DMS 273 treated with DMSO at 0.1 percent for 48 hours (cell line): ENCODE measurements around the gene ZNF143.
"Not testable (repeated sequence)": the region's sequence is repeated elsewhere in the genome, so short reads cannot be mapped to it uniquely, and the experiment has no call there.

Source experiments
- DNase-seq: peaks from one replicate; lab custom pipeline; 2025; lab: John Stamatoyannopoulos, UW

The ZNF143 gene

DNA sequence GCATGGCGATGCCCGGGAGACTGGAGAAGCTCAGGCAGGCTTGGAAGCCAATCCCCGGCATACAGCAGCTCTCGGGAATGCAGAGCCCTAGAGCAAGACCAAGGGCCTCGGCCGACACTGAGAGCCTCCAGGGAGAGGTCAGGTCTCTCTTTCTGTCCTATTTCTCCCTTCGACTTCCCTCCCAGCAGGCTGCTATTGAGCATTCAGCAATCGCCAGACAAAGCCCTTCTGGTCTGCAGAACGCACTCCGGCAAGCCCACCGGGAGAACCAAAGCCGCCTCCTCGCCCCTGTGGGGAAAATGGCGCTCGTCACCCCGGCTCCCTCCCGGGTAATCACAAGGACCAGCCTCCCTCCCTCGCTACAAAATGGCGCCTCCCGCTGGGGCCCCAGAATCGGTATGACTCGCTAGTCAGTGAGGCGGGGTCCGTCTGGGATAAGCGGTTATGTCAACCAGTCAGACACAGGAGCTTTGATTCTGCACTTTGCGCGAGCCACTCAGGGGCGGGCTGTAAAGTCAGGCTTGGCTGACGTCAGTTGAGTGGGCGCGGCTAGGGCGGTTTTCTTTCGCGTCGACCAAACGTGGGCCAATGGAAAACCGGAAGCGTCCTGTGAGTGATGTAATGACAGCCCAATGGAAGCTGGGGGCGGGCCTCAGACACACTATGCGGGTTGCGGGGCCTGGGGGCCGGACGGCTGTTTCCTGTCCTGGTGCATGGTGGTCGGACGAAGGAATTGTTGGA, at the start of gene ZNF143:
Gene ZNF143 (plus strand): TSS at position 691 of the 741 bp plus-strand sequence. CDS start 10,297 bp downstream, outside the sequence.
- peak; percentile 99 for DNase-seq

DNA sequence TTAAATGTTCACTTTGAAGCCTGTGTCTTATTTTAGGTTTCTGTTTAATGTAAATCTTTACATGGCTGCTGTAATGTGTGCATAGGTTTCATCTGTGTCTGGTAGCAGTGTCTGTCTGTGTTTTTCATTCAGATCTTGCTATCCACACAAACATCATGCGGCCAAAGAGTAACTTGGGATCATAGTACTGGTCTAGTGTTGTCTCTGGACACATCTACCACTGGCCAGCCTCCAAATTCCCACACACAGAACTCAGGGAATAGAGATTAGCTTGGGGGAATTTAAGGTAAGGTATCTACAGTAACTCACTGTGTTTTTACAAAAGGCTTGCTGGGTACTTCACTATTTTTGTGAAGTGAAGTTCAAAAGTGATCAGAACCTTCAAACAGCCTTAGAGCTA, 32.1 kb upstream of the ZNF143 start:
- no peak for DNase-seq

DNA sequence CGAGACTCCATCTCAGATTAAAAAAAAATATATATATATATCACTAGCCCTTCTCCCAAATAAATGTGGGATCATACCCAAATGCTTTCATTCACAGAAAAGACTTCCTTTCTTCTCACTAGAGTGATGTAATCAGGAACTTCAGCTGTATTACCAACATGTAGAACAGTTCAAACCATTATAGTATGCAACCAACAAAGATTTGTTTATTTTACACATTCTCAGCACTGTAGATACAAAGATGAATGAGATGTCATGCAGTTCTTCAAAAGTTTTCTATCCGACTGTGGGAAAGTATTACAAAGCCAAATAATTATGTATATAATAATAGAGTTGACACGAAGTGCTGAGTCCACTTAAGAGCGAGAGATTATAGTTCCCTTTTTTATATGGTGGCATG, 22.2 kb upstream of the ZNF143 start:
- DNase-seq: no peak

DNA sequence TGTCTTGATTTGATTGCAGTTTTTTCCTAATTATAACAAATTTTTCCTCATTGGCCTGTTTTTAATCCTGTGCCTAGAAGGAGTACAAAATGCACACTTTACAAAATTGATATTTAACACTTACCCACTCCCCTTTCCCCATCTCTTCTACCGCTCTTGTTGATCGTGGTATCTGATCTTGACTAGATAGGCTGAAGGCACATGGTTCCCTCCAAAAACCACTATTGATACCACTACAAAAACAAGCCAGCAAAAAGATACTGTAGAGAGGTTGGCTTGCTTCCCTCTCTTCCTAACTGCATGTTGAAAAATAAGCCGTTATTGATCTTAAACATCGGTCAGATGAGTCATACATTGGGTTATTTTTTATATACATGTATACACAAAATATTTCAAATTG, 14.6 kb upstream of the ZNF143 start:
- no peak for DNase-seq

DNA sequence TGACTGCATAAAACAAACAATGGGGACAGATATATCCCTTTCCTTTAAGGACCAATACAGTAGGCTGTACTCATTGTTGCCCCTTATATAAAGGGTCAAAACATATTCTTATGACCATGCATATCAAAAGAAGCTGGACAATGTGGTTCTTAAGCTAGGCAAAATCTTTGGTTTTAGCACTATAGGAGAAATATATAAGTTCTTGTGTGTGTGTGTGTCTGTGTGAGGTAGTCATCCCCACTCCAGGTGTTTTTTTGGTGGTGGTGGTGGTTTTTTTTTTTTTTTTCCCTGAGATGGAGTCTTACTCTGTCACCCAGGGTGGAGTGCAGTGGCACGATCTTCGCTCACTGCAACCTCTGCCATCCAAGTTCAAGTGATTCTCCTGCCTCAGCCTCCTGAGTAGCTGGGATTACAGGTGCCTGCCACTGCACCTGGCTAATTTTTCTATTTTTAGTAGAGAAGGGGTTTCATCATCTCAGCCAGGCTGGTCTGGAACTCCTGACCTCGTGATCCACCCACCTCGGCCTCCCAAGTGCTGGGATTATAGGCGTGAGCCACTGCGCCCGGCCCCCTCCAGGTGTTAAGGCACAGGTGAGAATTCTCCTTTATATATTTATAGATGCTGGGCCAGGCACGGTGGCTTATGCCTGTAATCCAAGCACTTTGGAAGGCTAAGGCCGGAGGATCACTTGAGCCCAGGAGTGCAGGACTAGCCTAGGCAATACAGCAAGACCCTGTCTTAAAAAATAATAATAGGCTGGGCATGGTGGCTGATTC, 12.0 kb upstream of the ZNF143 start:
- DNase-seq: no peak

DNA sequence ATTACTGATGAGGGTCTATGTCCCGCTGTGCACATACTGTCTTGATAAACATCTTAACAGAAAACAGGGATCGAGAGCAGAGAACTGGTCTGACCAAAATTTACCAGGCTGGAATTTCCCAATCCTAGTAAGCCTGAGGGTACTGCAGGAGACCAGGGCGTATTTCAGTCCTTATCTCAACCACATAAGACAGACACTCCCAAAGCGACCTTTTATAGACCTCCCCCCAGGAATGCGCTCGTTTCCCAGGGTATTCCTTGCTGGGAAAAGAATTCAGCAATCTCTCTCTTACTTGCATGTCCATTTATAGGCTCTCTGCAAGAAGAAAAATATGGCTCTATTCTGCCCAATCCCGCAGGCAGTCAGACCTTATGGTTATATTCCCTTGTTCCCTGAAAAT, 8.8 kb upstream of the ZNF143 start:
- not testable (repeated sequence) for DNase-seq

DNA sequence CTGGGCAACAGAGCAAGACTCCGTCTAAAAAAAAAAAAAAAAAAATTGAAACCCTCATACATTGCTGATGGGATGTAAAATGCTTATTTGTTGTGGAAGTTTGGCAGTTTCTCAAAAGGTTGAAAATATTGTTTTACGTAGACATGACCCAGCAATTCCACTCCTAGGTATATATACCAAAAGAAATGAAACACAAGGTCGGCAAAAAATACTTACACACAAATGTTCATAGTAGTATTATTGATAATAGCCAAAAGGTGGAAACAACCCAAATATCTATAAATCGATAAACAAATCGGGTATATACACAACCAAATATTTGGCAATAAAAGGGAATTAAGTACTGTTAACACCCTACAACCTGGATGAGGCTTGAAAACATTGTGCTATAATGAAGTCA, 5.1 kb upstream of the ZNF143 start:
- no peak for DNase-seq

DNA sequence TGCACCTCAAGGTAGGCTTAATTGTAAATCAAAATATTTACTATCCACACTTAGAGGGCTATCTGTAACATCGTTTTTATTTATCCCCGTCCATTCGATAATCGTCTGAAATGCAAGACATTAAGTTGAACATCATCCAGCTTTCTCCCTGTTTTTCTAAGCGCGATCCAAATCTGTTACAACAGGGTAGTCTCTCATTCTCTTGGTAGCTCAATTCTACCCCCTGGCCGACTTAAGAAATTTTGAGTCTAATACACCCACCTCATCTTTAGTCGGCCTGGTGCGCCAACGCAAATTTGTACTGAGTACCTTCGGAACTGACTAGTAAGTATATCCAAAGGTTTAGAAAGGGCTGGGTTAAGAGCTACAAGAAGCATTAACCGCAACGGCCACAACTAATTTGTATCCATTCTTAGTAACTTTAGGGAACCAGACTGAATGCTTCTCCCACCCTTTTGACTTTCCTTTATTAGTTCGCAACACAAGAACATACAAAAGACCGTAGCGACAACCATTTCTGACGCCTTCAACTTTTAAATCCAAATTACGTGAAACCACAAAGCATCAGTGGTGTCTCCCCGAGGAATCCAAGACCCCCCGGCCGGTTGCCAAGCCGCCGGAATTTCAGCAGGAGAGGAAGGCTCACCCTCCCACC, 1.0 kb upstream of the ZNF143 start:
- no peak for DNase-seq

DNA sequence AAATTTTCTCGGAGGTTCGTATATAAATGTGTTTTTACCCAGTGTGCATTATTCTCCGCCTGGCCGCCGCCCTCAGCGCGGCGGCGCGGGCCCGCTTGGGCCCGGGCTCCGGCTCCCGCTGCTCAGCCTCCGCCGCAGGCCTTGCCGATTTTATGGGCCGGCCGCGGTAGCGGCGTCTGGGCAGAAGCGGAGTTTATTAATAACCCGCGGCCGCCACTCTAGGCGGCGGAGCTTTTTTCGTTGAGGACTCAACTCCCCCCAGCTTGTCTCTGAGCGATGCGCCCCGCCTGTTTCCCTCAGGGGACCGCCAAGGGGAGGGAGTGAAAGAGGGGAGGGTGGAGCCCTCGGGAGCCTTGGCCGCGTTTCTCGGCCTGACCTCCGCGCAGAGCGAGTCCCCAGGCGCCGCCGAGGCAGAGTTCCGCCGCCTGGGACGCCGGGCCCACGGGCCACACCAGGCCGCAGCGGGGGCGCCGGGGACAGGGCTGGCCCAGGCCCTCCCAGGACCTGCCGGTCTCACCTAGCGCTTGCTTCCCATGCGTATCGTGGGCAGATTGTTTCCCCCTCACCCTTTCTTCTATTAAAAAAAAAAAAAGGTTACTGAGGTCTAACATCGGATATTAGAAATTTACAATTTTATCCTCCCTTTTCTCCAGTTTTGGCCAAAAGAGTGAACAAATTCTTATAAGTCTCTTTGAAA, 399 bp downstream of the ZNF143 start:
- peak; percentile 65 for DNase-seq

DNA sequence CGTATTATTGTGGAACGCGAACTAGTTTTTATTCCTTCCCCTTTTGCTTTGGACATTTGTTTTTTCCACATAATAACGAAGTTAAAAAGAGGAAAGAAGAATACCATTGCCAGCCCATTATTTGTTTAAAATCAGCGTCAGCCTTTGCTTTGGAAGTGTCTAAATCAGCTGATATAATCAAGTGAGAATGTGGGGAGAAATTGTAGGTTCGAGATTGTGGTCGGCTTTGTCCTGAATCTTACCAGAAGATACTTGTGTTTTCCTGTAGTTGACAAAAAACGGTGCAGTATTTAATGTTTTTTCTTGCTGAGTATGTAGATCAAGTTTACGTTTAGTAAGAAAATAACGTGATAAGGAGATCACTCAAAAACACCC, 935 bp downstream of the ZNF143 start:
- no peak for DNase-seq

DNA sequence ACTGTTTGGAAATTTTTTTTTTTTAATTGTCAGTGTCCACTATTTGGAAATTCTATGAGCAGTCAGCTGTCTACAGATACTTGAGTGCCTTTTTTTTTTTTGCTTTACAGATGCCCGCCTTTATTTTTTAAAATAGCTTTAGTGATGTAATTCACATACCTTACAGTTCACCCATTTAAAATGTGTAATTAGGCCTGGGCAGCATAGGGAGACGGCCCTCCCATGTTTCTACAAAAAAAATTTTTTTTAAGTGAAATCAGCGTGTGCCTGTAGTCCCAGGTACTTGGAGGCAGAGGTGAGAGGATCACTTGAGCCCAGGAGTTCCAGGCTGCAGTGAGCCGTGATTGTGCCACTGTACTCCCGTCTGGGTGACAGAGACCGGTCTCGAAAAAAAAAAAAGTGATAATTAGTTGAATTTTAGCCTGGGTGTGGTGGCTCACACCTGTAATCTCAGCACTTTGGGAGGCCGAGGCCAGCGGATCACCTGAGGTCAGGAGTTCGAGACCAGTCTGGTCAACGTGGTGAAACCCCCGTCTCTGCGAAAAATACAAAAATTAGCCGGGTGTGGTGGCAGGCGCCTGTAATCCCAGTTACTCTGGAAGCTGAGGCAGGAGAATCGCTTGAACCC, 1.5 kb downstream of the ZNF143 start:
- DNase-seq: no peak

DNA sequence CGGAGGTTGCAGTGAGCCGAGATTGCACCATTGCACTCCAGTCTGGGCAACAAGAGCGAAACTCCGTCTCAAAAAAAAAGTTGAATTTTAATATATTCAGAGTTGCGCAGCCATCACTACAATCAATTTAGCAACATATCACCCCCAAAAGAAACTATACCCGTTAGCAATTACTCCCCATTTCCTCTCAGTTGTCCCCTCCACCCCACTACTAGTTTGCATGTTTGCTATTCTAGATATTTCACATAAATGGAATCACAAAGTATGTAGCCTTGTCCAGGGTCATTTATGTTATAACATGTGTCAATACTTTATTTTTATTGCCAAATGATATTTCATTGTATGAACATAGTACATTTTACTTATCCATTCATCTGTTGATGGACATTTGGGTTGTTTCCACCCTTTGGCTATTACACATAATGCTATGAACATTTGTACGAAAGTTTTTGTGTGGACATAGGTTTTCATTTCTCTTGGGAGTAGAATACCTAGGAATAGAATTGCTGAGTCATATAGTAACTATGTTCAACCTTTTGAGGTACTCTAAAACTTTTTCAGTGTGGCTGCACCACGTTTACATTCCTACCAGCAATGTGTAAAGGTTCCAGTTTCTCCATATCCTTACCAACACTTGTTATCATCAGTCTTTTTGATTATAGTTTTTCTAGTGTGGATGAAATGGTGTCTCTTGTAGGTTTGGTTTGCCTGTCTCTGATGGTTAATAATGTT, 2.2 kb downstream of the ZNF143 start:
- no peak for DNase-seq

DNA sequence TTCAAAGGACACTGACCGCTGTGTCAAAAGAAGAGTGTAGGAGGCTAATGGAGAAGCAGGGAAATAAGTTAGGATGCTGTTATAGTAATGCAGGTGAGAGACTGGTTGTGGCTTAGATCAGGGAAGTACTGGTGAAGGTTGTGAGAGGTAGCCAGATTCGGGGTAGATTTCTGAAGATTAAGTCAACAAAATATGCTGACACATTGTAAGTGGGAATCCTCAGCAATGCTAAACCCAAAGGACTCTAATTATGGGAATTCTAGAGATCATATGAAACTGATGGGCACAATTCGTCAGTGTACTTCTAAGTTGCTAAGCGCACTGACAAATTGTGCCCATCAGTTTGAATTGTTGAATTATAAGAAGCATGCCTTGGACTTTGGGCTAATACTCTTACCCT, 10.0 kb downstream of the ZNF143 start:
- DNase-seq: no peak

DNA sequence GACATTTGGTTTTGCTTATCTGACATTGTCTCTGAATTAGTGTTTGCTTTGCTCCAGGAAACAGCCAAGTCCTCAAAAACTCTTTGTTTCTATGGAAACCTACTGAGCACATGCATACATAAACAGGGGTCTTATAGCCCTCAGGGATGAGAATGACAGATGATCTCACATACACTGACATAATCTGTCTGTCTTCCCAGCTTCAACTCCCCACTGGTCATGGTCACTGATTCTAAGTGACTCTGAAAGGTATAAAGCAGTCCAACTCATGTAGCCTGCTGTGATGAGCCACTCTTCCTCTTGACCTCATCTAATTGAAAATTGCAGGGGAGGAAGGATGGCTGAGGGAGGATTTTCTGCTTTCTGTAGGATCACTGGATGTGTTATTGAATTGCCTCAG, 12.6 kb downstream of the ZNF143 start:
- no peak for DNase-seq

DNA sequence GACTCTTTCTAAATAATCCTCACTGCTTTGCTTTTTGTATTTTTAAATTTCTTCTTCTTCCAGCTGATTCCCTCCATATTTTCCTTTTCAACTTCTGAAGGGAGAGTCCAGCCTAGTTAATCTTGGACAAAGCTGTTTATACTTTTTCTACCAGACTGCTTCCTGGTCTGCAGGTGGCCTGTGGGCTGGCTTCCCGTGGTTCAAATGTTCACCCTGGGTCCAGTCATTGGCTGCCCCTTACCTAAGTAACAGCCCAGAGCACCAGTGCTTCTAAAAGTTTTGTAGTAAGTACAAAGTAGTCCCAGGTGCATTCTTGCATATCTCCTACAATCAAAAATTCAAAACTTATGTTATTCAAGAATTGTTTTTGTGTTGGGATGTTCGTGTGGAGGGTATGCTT, 19.1 kb downstream of the ZNF143 start:
- DNase-seq: no peak

DNA sequence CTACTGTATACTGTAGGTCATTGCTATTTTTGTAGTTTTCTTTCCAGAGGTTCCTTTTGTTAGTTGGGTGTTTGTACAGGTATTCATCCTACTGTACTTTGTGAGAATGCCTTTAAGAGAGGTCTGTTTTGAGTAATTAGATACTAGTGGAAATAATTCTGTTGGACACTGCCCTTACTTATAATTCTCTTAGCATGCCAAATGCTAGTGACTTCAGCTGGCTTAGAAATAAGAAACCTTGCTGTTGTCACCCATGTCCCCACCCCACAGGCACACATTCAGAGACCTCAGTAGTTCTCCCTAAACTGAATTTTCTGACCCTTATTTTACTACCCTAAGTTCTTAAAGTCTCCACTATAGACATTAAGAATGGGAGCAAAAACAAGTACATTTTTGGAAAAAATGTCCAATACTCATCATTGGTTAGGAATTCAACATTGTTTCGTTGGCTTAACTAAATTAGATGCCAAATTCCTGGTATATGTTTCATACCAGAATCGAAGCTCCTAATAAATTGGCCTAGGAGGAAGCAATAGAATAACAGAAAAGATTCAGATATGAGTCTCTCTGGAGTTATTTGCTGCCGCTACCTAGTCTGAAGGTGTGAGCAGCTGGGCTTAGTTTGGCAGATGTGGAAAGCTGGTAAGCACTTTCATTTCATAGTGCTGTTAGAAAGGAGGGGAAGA, 28.4 kb downstream of the ZNF143 start:
- DNase-seq: no peak

DNA sequence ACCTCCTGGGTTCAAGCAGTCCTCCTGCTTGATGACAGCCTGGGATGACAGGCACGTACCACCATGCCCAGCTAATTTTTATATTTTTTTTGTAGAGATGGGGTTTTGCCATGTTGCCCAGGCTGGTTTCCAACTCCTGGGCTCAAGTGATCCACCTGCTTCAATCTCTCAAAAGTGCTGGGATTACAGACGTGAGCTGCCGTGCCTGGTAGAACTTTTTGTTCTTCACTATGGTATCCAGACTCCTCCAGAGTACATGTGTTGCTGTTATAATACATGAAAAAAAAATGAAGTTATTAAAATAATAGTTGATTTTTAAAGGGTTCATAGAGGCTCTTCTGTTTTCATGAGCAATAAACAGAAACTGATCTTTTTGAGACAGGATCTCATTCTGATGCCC, 29.6 kb downstream of the ZNF143 start:
- no peak for DNase-seq

DNA sequence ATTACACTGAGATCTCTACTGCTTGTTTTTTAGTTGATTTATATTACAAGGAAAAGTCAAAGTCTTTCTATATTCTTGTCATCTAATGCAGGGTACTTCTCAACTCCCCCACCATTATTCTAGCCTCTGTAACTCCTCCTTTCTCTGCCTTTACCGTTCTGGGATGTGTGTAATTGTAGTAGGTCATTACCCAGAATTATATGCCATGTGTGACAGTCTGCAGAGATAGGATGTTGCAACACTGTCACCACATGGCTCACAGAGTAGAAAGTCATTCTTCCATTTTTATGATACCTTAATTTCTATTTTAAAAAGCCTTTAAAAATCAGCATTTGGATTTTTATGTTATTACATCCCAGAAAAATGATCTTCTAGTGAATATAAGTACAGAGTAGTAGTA, 32.7 kb downstream of the ZNF143 start:
- DNase-seq: no peak

DNA sequence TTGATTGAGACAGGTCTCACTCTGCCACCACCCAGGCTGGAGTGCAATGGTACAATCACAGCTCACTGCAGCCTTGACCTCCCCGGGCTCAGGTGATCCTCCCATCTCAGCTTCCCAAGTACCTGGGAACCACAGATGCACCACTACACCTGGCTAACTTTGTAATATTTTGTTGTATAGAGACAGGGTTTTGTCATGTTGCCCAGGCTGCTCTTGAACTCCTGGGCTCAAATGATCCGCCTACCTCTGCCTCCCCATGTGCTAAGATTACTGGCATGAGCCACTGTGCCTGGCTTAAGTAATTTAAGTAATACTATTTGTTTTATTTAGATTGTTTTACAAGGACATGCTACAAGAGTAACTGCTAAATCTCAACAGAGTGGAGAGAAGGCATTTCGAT, 33.5 kb downstream of the ZNF143 start:
- no peak for DNase-seq

DNA sequence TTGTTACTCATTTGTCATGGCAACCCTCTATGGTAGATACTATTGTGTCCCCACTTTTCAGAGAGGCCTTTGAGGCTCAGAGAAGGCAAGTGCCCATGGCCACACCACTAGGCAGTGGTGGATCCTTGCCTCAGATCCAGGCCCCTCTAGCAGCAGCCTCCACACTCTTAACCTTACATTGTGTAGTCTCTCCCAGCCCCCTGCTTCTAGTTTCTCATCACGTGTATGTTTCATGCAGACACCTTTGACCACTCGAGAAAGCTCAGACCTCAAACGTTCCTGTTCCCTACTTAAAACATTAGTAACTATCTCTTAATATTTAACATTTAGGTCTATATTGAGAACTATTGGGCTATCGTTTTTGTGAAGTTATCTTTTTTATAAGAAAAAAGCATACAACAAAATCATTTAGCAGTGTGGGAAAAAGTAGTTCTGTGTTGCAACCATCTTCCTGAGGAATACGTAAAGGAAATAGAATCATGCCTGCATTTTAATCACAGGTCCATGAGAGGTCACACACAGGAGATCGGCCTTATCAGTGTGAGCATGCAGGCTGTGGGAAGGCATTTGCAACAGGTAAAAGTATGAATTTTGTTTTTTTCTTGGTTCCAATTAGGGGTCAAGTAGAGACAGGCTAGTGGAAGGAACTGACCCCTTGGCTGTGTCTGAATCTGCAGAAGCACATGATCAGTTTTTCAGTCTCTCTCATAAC, 35.1 kb downstream of the ZNF143 start:
- no peak for DNase-seq
